AML-193 (cell line): Measurements from ENCODE around the gene MEN1.

Source experiments
- DNase-seq, 2 experiments: peaks; one replicate each; lab custom pipeline; 2025; lab: John Stamatoyannopoulos, UW

MEN1 gene

GRCh38 chr11:64762277-64762673 is 48.1 kb downstream of the MEN1 start:
- no peak for DNase-seq

GRCh38 chr11:64760759-64761420 is 49.5 kb downstream of the MEN1 start:
- no peak for DNase-seq

GRCh38 chr11:64759722-64760719 is 50.3 kb downstream of the MEN1 start, which contains the start of gene PYGM:
Gene PYGM, minus strand, starts transcription at chr11:64759974. Its CDS starts 76 bp downstream, at chr11:64759898.
- no peak for DNase-seq

GRCh38 chr11:64759131-64759721 is 51.1 kb downstream of the MEN1 start:
- DNase-seq, result no peak

GRCh38 chr11:64758330-64759079 is 51.8 kb downstream of the MEN1 start:
- no peak for DNase-seq

- no peak for DNase-seq
Measured at GRCh38 chr11:64757549-64758329, 52.6 kb downstream of the MEN1 start.

GRCh38 chr11:64755681-64756361 is 54.5 kb downstream of the MEN1 start:
- no peak for DNase-seq

- no peak for DNase-seq
Measured at GRCh38 chr11:64754919-64755662, 55.3 kb downstream of the MEN1 start.

GRCh38 chr11:64754124-64754918 is 56.0 kb downstream of the MEN1 start:
- no peak for DNase-seq
